ENCODE measurements around the gene LGALS13.

LGALS13 gene

DNA sequence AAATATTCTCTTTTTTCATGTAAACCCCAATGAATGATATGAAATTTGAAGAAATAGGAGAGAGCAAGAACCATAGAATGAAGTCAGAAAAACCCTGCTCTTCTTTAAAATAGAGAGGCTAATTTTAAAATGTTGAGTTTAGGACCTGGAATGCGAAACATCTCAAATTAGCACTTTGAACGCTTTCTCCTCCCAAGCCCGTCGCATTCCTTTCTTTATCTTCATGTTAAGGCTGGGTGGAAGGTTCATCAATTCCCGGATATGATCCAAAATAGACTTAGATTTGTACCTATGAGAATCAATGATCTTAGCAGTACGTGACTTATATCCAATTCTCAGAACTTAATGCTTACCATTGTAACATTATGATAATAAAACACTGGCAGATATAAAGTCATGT lies 29.3 kb downstream of the LGALS13 start:
- no peaks in the 10 kb centered on the region for H3K9me2 ChIP-seq (replicated peaks; ENCODE audit: insufficient read depth, low read length)
- peaks cover 7% of the 10 kb centered on the region; the same call in 1 of the 2 replicates for H3K27me3 ChIP-seq (replicated peaks; ENCODE audit: insufficient read depth, low read length)
- H3K4me1 ChIP-seq (ENCODE audit: low read length) = no peaks in the 10 kb centered on the region
- H2AFZ ChIP-seq (ENCODE audit: low read length) = no peak overlapping the region
- TF ChIP-seq EZH2 (optimal IDR thresholded peaks at IDR 0.05; ENCODE audit: low read depth, low read length) = no peak
- no peak for TF ChIP-seq EZH2phosphoT487 (IDR thresholded peaks at IDR 0.05; ENCODE audit: low read length)
- TF ChIP-seq, protein P1, sequence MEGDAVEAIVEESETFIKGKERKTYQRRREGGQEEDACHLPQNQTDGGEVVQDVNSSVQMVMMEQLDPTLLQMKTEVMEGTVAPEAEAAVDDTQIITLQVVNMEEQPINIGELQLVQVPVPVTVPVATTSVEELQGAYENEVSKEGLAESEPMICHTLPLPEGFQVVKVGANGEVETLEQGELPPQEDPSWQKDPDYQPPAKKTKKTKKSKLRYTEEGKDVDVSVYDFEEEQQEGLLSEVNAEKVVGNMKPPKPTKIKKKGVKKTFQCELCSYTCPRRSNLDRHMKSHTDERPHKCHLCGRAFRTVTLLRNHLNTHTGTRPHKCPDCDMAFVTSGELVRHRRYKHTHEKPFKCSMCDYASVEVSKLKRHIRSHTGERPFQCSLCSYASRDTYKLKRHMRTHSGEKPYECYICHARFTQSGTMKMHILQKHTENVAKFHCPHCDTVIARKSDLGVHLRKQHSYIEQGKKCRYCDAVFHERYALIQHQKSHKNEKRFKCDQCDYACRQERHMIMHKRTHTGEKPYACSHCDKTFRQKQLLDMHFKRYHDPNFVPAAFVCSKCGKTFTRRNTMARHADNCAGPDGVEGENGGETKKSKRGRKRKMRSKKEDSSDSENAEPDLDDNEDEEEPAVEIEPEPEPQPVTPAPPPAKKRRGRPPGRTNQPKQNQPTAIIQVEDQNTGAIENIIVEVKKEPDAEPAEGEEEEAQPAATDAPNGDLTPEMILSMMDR (IDR thresholded peaks at IDR 0.05; ENCODE audit: low read length) = no peak
- no peak for DNase-seq
- H3K9ac ChIP-seq (ENCODE audit: low read length) = no peak overlapping the region
- H4K20me1 ChIP-seq (ENCODE audit: insufficient read depth, low read length) = no peaks in the 10 kb centered on the region
- no peaks in the 10 kb centered on the region for H3K79me2 ChIP-seq (ENCODE audit: low read length)
- no peaks in the 10 kb centered on the region for H3F3A ChIP-seq (ENCODE audit: insufficient read depth, low read length)
- H3K4me3 ChIP-seq (ENCODE audit: low read length) = no peak overlapping the region
- no peak overlapping the region for H3K27ac ChIP-seq (ENCODE audit: low read length)
- no peaks in the 10 kb centered on the region for H3K9me3 ChIP-seq (replicated peaks; ENCODE audit: insufficient read depth, low read length)
- H3K4me2 ChIP-seq (ENCODE audit: low read depth, low read length) = no peak overlapping the region
- no peaks in the 10 kb centered on the region for H3K36me3 ChIP-seq (replicated peaks; ENCODE audit: insufficient read depth, low read length)

GRCh38 chr19:39637891-39638290 lies 35.6 kb downstream of the LGALS13 start:
- Histone ChIP-seq H3K79me2 (ENCODE audit: low read length) (no peaks in the 10 kb centered on the region), H3K27ac (ENCODE audit: low read length) (no peak overlapping the region), H3K9me2 (replicated peaks; ENCODE audit: insufficient read depth, low read length) (no peaks in the 10 kb centered on the region), H3K27me3 (replicated peaks; ENCODE audit: insufficient read depth, low read length) (peaks cover 19% of the 10 kb centered on the region; the same call in 1 of the 2 replicates), H3F3A (ENCODE audit: insufficient read depth, low read length) (no peaks in the 10 kb centered on the region), H4K20me1 (ENCODE audit: insufficient read depth, low read length) (no peaks in the 10 kb centered on the region), H3K4me1 (ENCODE audit: low read length) (no peaks in the 10 kb centered on the region), H3K9ac (ENCODE audit: low read length) (no peak overlapping the region), H3K9me3 (replicated peaks; ENCODE audit: insufficient read depth, low read length) (no peaks in the 10 kb centered on the region), H3K4me3 (ENCODE audit: low read length) (no peak overlapping the region), H3K36me3 (replicated peaks; ENCODE audit: insufficient read depth, low read length) (no peaks in the 10 kb centered on the region), H2AFZ (ENCODE audit: low read length) (no peak overlapping the region), H3K4me2 (ENCODE audit: low read depth, low read length) (no peak overlapping the region)
- no peak for DNase-seq
- TF ChIP-seq EZH2 (optimal IDR thresholded peaks at IDR 0.05; ENCODE audit: low read depth, low read length) (no peak), EZH2phosphoT487 (IDR thresholded peaks at IDR 0.05; ENCODE audit: low read length) (no peak)
- TF ChIP-seq, protein P1 (IDR thresholded peaks at IDR 0.05; ENCODE audit: low read length) = no peak

DNA sequence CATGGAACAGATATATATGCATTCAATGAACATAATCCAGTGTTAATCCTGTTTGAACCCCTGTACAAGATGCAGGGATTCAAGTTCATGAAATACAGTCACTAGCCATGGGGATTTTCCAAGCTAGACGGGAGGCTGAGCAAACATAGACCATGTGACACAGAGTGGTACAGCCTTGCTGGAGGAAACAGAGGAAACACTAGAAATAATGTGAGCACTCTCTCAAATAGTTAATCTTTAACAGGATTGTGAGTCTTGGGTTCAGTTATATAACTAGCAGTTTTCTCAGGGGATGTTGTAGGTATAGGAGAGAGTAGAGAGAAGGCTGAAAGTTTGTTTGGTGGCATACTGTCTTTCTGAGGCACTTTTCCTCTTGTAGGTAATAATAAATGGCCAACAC lies 39.4 kb downstream of the LGALS13 start:
- no peaks in the 10 kb centered on the region for H3K9me2 ChIP-seq (replicated peaks; ENCODE audit: insufficient read depth, low read length)
- no peak overlapping the region for H3K4me2 ChIP-seq (ENCODE audit: low read depth, low read length)
- H3K9me3 ChIP-seq (replicated peaks; ENCODE audit: insufficient read depth, low read length) = no peaks in the 10 kb centered on the region
- no peak overlapping the region for H3K27ac ChIP-seq (ENCODE audit: low read length)
- H3K27me3 ChIP-seq (replicated peaks; ENCODE audit: insufficient read depth, low read length) = peaks cover 12% of the 10 kb centered on the region
- no peak for DNase-seq
- no peak overlapping the region for H3K4me3 ChIP-seq (ENCODE audit: low read length)
- no peak overlapping the region for H3K9ac ChIP-seq (ENCODE audit: low read length)
- H3K79me2 ChIP-seq (ENCODE audit: low read length) = no peaks in the 10 kb centered on the region
- no peak overlapping the region for H2AFZ ChIP-seq (ENCODE audit: low read length)
- H4K20me1 ChIP-seq (ENCODE audit: insufficient read depth, low read length) = no peaks in the 10 kb centered on the region
- H3K4me1 ChIP-seq (ENCODE audit: low read length) = no peaks in the 10 kb centered on the region
- no peaks in the 10 kb centered on the region for H3K36me3 ChIP-seq (replicated peaks; ENCODE audit: insufficient read depth, low read length)
- no peak for TF ChIP-seq EZH2 (optimal IDR thresholded peaks at IDR 0.05; ENCODE audit: low read depth, low read length)
- TF ChIP-seq, protein P1 (IDR thresholded peaks at IDR 0.05; ENCODE audit: low read length) = no peak
- no peaks in the 10 kb centered on the region for H3F3A ChIP-seq (ENCODE audit: insufficient read depth, low read length)
